Endothelial cell of umbilical vein (primary cell): ENCODE data around the gene MPG. TPM values are rescaled to one million over a fixed set of nuclear protein-coding genes. Genes with fewer than 3 reads are reported as not detected.

Experiments used
- BruUV-seq: library from RNA; stranded (reverse); fragments of 400-500 nt; replicated peaks from 2 replicates; lab custom pipeline; 2021; lab: Mats Ljungman, UMichigan
- CTCF ChIA-PET: fragments of 300-600, 350-600 bp; sonication (Branson Sonifier 250); formaldehyde crosslinking; loops from one replicate; lab custom pipeline; 2021; ENCODE audit warnings: antibody characterized with exemption, inconsistent platforms; lab: Charles Lee
- POLR2A ChIA-PET: fragments of 300-600, 350-600 bp; sonication (Branson Sonifier 250); formaldehyde crosslinking; loops from one replicate; lab custom pipeline; 2021; ENCODE audit warnings: antibody characterized with exemption, inconsistent platforms; lab: Charles Lee
- DNase-seq: peaks from one replicate; pipeline ENCODE4 v3.0.0-alpha.2; 2011; ENCODE audit warnings: low read depth, low spot score
- FAIRE-seq: peaks from 2 replicates; lab custom pipeline; 2011; peaks lifted over from hg19 to GRCh38; lab: Jason Lieb, UNC
- H2AFZ ChIP-seq: 2 replicates; pipeline ENCODE4 v1.6.0; 2012; ENCODE audit warnings: low read depth, low read length, control low read depth, inconsistent platforms
- H3K27ac ChIP-seq: 2 replicates; pipeline ENCODE4 v1.5.1; 2011; ENCODE audit warnings: low read depth, mild to moderate bottlenecking, control low read depth, low read length, moderate library complexity; ENCODE audit not compliant: insufficient read depth
- H3K27me3 ChIP-seq, 2 experiments: 2 replicates each; pipeline versions ENCODE4 v1.6.0 to v1.6.1; 2011; ENCODE audit warnings: low read length in 2 of 2, mixed read lengths in 1 of 2; ENCODE audit not compliant: control insufficient read depth in 2 of 2, insufficient read depth in 2 of 2
- H3K36me3 ChIP-seq, 2 experiments: 2 replicates in 1 of 2; 3 replicates in 1 of 2; pipeline ENCODE4 v1.5.1; 2011; ENCODE audit warnings: low read length in 2 of 2, mild to moderate bottlenecking in 1 of 2, moderate library complexity in 1 of 2; ENCODE audit not compliant: control insufficient read depth in 2 of 2, insufficient read depth in 2 of 2; ENCODE audit errors: extremely low read depth in 1 of 2
- H3K4me1 ChIP-seq: 3 replicates; pipeline ENCODE4 v1.5.1; 2011; ENCODE audit warnings: mild to moderate bottlenecking, low read length; ENCODE audit not compliant: control insufficient read depth, insufficient read depth; ENCODE audit errors: extremely low read depth
- H3K4me2 ChIP-seq: 2 replicates; pipeline ENCODE4 v1.6.1; 2011; ENCODE audit warnings: low read length, control low read depth, mixed read lengths; ENCODE audit not compliant: insufficient read depth
- H3K4me3 ChIP-seq, 3 experiments: fragments of 200-600 bp in 1 of 3; sonication (generic), shearing (Covaris generic) in 1 of 3; replicated peaks in 1 of 3; 2 replicates each; pipeline ENCODE4 v1.5.1; 2011 to 2016; ENCODE audit warnings: control low read depth in 3 of 3, low read length in 3 of 3, mild to moderate bottlenecking in 2 of 3, inconsistent platforms in 1 of 3, low read depth in 1 of 3, moderate library complexity in 1 of 3; ENCODE audit not compliant: insufficient read depth in 1 of 3
- H3K79me2 ChIP-seq: 2 replicates; pipeline ENCODE4 v1.6.0; 2012; ENCODE audit warnings: low read length, inconsistent platforms; ENCODE audit not compliant: control insufficient read depth, insufficient read depth
- H3K9ac ChIP-seq: replicated peaks from 2 replicates; pipeline ENCODE3; 2011; ENCODE audit warnings: low read length, control low read depth; ENCODE audit not compliant: insufficient read depth; ENCODE audit errors: extremely low read depth
- H3K9me1 ChIP-seq: replicated peaks from 3 replicates; pipeline ENCODE4 v1.6.0; 2011; ENCODE audit warnings: mild to moderate bottlenecking, low read length; ENCODE audit not compliant: control insufficient read depth, insufficient read depth; ENCODE audit errors: extremely low read depth
- H3K9me3 ChIP-seq: replicated peaks from 2 replicates; pipeline ENCODE4 v1.5.1; 2012; ENCODE audit warnings: low read length, inconsistent platforms; ENCODE audit not compliant: control insufficient read depth, insufficient read depth
- H4K20me1 ChIP-seq: replicated peaks from 2 replicates; pipeline ENCODE3; 2011; ENCODE audit warnings: mild to moderate bottlenecking, low read length; ENCODE audit not compliant: control insufficient read depth, insufficient read depth; ENCODE audit errors: extremely low read depth
- EZH2 ChIP-seq: IDR thresholded peaks from 2 replicates; pipeline ENCODE4 v1.6.1; 2012; ENCODE audit warnings: borderline replicate concordance, low read depth, mild to moderate bottlenecking, moderate library complexity, low read length, inconsistent platforms; ENCODE audit not compliant: severe bottlenecking
- FOS ChIP-seq: IDR thresholded peaks from 2 replicates; pipeline ENCODE4 v1.6.1; 2011; ENCODE audit warnings: mild to moderate bottlenecking, low read length, moderate library complexity, borderline replicate concordance; ENCODE audit not compliant: insufficient read depth
- GATA2 ChIP-seq: IDR thresholded peaks from 2 replicates; pipeline ENCODE4 v1.7.0; 2011; ENCODE audit warnings: low read depth, mild to moderate bottlenecking, moderate library complexity, mixed read lengths, low read length; ENCODE audit not compliant: insufficient read length, insufficient read depth
- JUN ChIP-seq: IDR thresholded peaks from 2 replicates; pipeline ENCODE4 v1.6.1; 2011; ENCODE audit warnings: borderline replicate concordance, low read depth; ENCODE audit not compliant: insufficient read length, insufficient read depth
- MYC ChIP-seq: IDR thresholded peaks from one replicate; pipeline ENCODE4 v1.6.1; 2011; ENCODE audit warnings: mild to moderate bottlenecking, low read depth, low read length
- POLR2A ChIP-seq: IDR thresholded peaks from 2 replicates; pipeline ENCODE4 v1.6.1; 2012; ENCODE audit warnings: low read depth, mild to moderate bottlenecking, control low read depth, low read length
- POLR2AphosphoS5 ChIP-seq: IDR thresholded peaks from 2 replicates; pipeline ENCODE4 v1.6.1; 2012; ENCODE audit warnings: low read depth, mild to moderate bottlenecking, control low read depth, low read length, moderate library complexity; ENCODE audit not compliant: insufficient read depth
- dilution Hi-C: fragments of 300-500 bp; cut with MboI; formaldehyde crosslinking; loops from one replicate; pipeline ENCODE4 v1.15.0; 2019; ENCODE audit warnings: low sequenced_read_pairs; ENCODE audit not compliant: extremely low pct_ligation_motif_present
- intact Hi-C: fragments of 100-400 bp; cut with micrococcal nuclease; formaldehyde crosslinking; loops from one replicate; pipeline ENCODE4 v1.10.0; 2022
- polyA plus RNA-seq, 4 experiments: library from polyadenylated mRNA; depleted of rRNA in 3 of 4; stranded (reverse) in 3 of 4; unstranded in 1 of 4; fragments of >200 nt; gene quantifications; 2 replicates each; pipeline versions ENCODE4 v1.2.1 to v1.2.3, GENCODE V29; 2011 to 2012; ENCODE audit warnings: missing spikeins in 1 of 4
- total RNA-seq: library from RNA; stranded (reverse); gene quantifications from 2 replicates; pipeline ENCODE4 v1.2.3, GENCODE V29; 2021
- TF ChIP-seq, protein P1 (sequence below), 2 donors: IDR thresholded peaks; 1 replicate in 1 of 2; 2 replicates in 1 of 2; pipeline ENCODE4 v1.5.1; 2011; ENCODE audit warnings: low read length in 2 of 2, mild to moderate bottlenecking in 2 of 2, moderate library complexity in 2 of 2, control low read depth in 1 of 2, inconsistent platforms in 1 of 2, low read depth in 1 of 2; ENCODE audit not compliant: insufficient read depth in 1 of 2; ENCODE audit errors: extremely low read depth in 1 of 2
- TF ChIP-seq, protein P2 (sequence below): IDR thresholded peaks from 2 replicates; pipeline ENCODE4 v1.6.1; 2011; ENCODE audit not compliant: insufficient read depth, insufficient read length

Gene MPG
- total and polyA plus RNA-seq, 2 donors (not counting 3 experiments of a cell fraction or from before 2014, with no cell fraction given): 70.5 to 140 TPM

DNA sequence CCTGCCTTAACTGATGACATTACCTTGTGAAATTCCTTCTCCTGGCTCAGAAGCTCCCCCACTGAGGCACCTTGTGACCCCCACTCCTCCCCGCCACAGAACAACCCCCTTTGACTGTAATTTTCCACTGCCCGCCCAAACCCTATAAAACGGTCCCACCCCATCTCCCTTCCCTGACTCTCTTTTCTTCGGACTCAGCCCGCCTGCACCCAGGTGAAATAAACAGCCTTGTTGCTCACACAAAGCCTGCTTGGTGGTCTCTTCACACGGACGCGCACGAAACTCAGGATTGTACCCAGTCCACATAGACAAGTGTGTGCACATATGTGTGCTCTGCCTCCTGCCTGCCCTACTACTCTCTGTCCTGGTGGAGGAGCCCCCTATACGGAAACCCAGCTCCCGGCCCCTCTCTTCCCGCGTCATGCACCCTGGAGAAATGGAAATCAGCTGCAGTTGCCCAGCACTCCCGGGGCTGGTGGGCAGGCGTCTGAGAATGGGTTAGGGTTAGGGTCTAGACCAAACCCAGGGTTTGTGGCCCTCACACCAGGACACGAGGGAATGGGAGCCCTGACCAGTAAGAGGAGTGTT lies 3.2 kb upstream of the MPG start:
- intact Hi-C loops (no loop called here), dilution Hi-C loops (no loop called here)
- POLR2A ChIA-PET: no interaction called here
- Histone ChIP-seq H3K79me2 (peaks cover 25% of the 10 kb centered on the region), H3K27me3 (no peaks in the 10 kb centered on the region), H2AFZ (no peak overlapping the region), H4K20me1 (no peaks in the 10 kb centered on the region), H3K9ac (no peak overlapping the region), H3K4me2 (no peak overlapping the region), H3K27ac (no peak overlapping the region), H3K9me3 (no peaks in the 10 kb centered on the region), H3K9me1 (no peaks in the 10 kb centered on the region), H3K4me1 (peaks cover 41% of the 10 kb centered on the region), H3K4me3 (no peak overlapping the region), H3K36me3 (peaks cover 2 to 4% of the 10 kb centered on the region in 2 experiments)
- no TSS peak for BruUV-seq
- CTCF ChIA-PET: interaction anchor here (1.2 to 18.5 kb wide), 3 partner anchors 9 to 32 kb away, joined by 5 to 790 read pairs (median 63); no protein-coding TSS in a partner anchor
- FAIRE-seq: no peak
- DNase-seq: no peak
- no peak for TF ChIP-seq MYC
- no peak for TF ChIP-seq POLR2AphosphoS5
- TF ChIP-seq, protein P1, sequence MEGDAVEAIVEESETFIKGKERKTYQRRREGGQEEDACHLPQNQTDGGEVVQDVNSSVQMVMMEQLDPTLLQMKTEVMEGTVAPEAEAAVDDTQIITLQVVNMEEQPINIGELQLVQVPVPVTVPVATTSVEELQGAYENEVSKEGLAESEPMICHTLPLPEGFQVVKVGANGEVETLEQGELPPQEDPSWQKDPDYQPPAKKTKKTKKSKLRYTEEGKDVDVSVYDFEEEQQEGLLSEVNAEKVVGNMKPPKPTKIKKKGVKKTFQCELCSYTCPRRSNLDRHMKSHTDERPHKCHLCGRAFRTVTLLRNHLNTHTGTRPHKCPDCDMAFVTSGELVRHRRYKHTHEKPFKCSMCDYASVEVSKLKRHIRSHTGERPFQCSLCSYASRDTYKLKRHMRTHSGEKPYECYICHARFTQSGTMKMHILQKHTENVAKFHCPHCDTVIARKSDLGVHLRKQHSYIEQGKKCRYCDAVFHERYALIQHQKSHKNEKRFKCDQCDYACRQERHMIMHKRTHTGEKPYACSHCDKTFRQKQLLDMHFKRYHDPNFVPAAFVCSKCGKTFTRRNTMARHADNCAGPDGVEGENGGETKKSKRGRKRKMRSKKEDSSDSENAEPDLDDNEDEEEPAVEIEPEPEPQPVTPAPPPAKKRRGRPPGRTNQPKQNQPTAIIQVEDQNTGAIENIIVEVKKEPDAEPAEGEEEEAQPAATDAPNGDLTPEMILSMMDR (IDR thresholded peaks at IDR 0.05; ENCODE audit: extremely low read depth in 1 of 2, insufficient read depth in 1 of 2, low read depth in 1 of 2, low read length in 2 of 2): no peak
- TF ChIP-seq POLR2A: no peak
- no peak for TF ChIP-seq EZH2
- TF ChIP-seq JUN: no peak
- no peak for TF ChIP-seq FOS
- TF ChIP-seq, protein P2, sequence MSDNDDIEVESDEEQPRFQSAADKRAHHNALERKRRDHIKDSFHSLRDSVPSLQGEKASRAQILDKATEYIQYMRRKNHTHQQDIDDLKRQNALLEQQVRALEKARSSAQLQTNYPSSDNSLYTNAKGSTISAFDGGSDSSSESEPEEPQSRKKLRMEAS: no peak
- no peak for TF ChIP-seq GATA2
